Endothelial cell of umbilical vein (primary cell): ENCODE measurements around the gene S1PR4. TPM values are rescaled to one million over a fixed set of nuclear protein-coding genes. Genes with fewer than 3 reads are reported as not detected.
A peak's percentile ranks its signal among the peaks of the same experiment; 100 is the strongest.

ENCODE experiments used
- BruUV-seq: library from RNA; stranded (reverse); fragments of 400-500 nt; replicated peaks from 2 replicates; lab custom pipeline; 2021; lab: Mats Ljungman, UMichigan
- CTCF ChIA-PET: fragments of 300-600, 350-600 bp; sonication (Branson Sonifier 250); formaldehyde crosslinking; loops from one replicate; lab custom pipeline; 2021; ENCODE audit warnings: antibody characterized with exemption, inconsistent platforms; lab: Charles Lee
- POLR2A ChIA-PET: fragments of 300-600, 350-600 bp; sonication (Branson Sonifier 250); formaldehyde crosslinking; loops from one replicate; lab custom pipeline; 2021; ENCODE audit warnings: antibody characterized with exemption, inconsistent platforms; lab: Charles Lee
- DNase-seq: peaks from one replicate; pipeline ENCODE4 v3.0.0-alpha.2; 2011; ENCODE audit warnings: low read depth, low spot score
- FAIRE-seq: peaks from 2 replicates; lab custom pipeline; 2011; peaks lifted over from hg19 to GRCh38; lab: Jason Lieb, UNC
- H2AFZ ChIP-seq: 2 replicates; pipeline ENCODE4 v1.6.0; 2012; ENCODE audit warnings: low read depth, low read length, control low read depth, inconsistent platforms
- H3K27ac ChIP-seq: 2 replicates; pipeline ENCODE4 v1.5.1; 2011; ENCODE audit warnings: low read depth, mild to moderate bottlenecking, control low read depth, low read length, moderate library complexity; ENCODE audit not compliant: insufficient read depth
- H3K27me3 ChIP-seq, 2 experiments: 2 replicates each; pipeline versions ENCODE4 v1.6.0 to v1.6.1; 2011; ENCODE audit warnings: low read length in 2 of 2, mixed read lengths in 1 of 2; ENCODE audit not compliant: control insufficient read depth in 2 of 2, insufficient read depth in 2 of 2
- H3K36me3 ChIP-seq, 2 experiments: 2 replicates in 1 of 2; 3 replicates in 1 of 2; pipeline ENCODE4 v1.5.1; 2011; ENCODE audit warnings: low read length in 2 of 2, mild to moderate bottlenecking in 1 of 2, moderate library complexity in 1 of 2; ENCODE audit not compliant: control insufficient read depth in 2 of 2, insufficient read depth in 2 of 2; ENCODE audit errors: extremely low read depth in 1 of 2
- H3K4me1 ChIP-seq: 3 replicates; pipeline ENCODE4 v1.5.1; 2011; ENCODE audit warnings: mild to moderate bottlenecking, low read length; ENCODE audit not compliant: control insufficient read depth, insufficient read depth; ENCODE audit errors: extremely low read depth
- H3K4me2 ChIP-seq: 2 replicates; pipeline ENCODE4 v1.6.1; 2011; ENCODE audit warnings: low read length, control low read depth, mixed read lengths; ENCODE audit not compliant: insufficient read depth
- H3K4me3 ChIP-seq, 3 experiments: fragments of 200-600 bp in 1 of 3; sonication (generic), shearing (Covaris generic) in 1 of 3; replicated peaks in 1 of 3; 2 replicates each; pipeline ENCODE4 v1.5.1; 2011 to 2016; ENCODE audit warnings: control low read depth in 3 of 3, low read length in 3 of 3, mild to moderate bottlenecking in 2 of 3, inconsistent platforms in 1 of 3, low read depth in 1 of 3, moderate library complexity in 1 of 3; ENCODE audit not compliant: insufficient read depth in 1 of 3
- H3K79me2 ChIP-seq: 2 replicates; pipeline ENCODE4 v1.6.0; 2012; ENCODE audit warnings: low read length, inconsistent platforms; ENCODE audit not compliant: control insufficient read depth, insufficient read depth
- H3K9ac ChIP-seq: replicated peaks from 2 replicates; pipeline ENCODE3; 2011; ENCODE audit warnings: low read length, control low read depth; ENCODE audit not compliant: insufficient read depth; ENCODE audit errors: extremely low read depth
- H3K9me1 ChIP-seq: replicated peaks from 3 replicates; pipeline ENCODE4 v1.6.0; 2011; ENCODE audit warnings: mild to moderate bottlenecking, low read length; ENCODE audit not compliant: control insufficient read depth, insufficient read depth; ENCODE audit errors: extremely low read depth
- H3K9me3 ChIP-seq: replicated peaks from 2 replicates; pipeline ENCODE4 v1.5.1; 2012; ENCODE audit warnings: low read length, inconsistent platforms; ENCODE audit not compliant: control insufficient read depth, insufficient read depth
- H4K20me1 ChIP-seq: replicated peaks from 2 replicates; pipeline ENCODE3; 2011; ENCODE audit warnings: mild to moderate bottlenecking, low read length; ENCODE audit not compliant: control insufficient read depth, insufficient read depth; ENCODE audit errors: extremely low read depth
- CTCF ChIP-seq, 2 donors: IDR thresholded peaks; 1 replicate in 1 of 2; 2 replicates in 1 of 2; pipeline ENCODE4 v1.5.1; 2011; ENCODE audit warnings: low read length in 2 of 2, mild to moderate bottlenecking in 2 of 2, moderate library complexity in 2 of 2, control low read depth in 1 of 2, inconsistent platforms in 1 of 2, low read depth in 1 of 2; ENCODE audit not compliant: insufficient read depth in 1 of 2; ENCODE audit errors: extremely low read depth in 1 of 2
- EZH2 ChIP-seq: IDR thresholded peaks from 2 replicates; pipeline ENCODE4 v1.6.1; 2012; ENCODE audit warnings: borderline replicate concordance, low read depth, mild to moderate bottlenecking, moderate library complexity, low read length, inconsistent platforms; ENCODE audit not compliant: severe bottlenecking
- FOS ChIP-seq: IDR thresholded peaks from 2 replicates; pipeline ENCODE4 v1.6.1; 2011; ENCODE audit warnings: mild to moderate bottlenecking, low read length, moderate library complexity, borderline replicate concordance; ENCODE audit not compliant: insufficient read depth
- GATA2 ChIP-seq: IDR thresholded peaks from 2 replicates; pipeline ENCODE4 v1.7.0; 2011; ENCODE audit warnings: low read depth, mild to moderate bottlenecking, moderate library complexity, mixed read lengths, low read length; ENCODE audit not compliant: insufficient read length, insufficient read depth
- JUN ChIP-seq: IDR thresholded peaks from 2 replicates; pipeline ENCODE4 v1.6.1; 2011; ENCODE audit warnings: borderline replicate concordance, low read depth; ENCODE audit not compliant: insufficient read length, insufficient read depth
- MAX ChIP-seq: IDR thresholded peaks from 2 replicates; pipeline ENCODE4 v1.6.1; 2011; ENCODE audit not compliant: insufficient read depth, insufficient read length
- MYC ChIP-seq: IDR thresholded peaks from one replicate; pipeline ENCODE4 v1.6.1; 2011; ENCODE audit warnings: mild to moderate bottlenecking, low read depth, low read length
- POLR2A ChIP-seq: IDR thresholded peaks from 2 replicates; pipeline ENCODE4 v1.6.1; 2012; ENCODE audit warnings: low read depth, mild to moderate bottlenecking, control low read depth, low read length
- POLR2AphosphoS5 ChIP-seq: IDR thresholded peaks from 2 replicates; pipeline ENCODE4 v1.6.1; 2012; ENCODE audit warnings: low read depth, mild to moderate bottlenecking, control low read depth, low read length, moderate library complexity; ENCODE audit not compliant: insufficient read depth
- dilution Hi-C: fragments of 300-500 bp; cut with MboI; formaldehyde crosslinking; loops from one replicate; pipeline ENCODE4 v1.15.0; 2019; ENCODE audit warnings: low sequenced_read_pairs; ENCODE audit not compliant: extremely low pct_ligation_motif_present
- intact Hi-C: fragments of 100-400 bp; cut with micrococcal nuclease; formaldehyde crosslinking; loops from one replicate; pipeline ENCODE4 v1.10.0; 2022
- polyA plus RNA-seq, 4 experiments: library from polyadenylated mRNA; depleted of rRNA in 3 of 4; stranded (reverse) in 3 of 4; unstranded in 1 of 4; fragments of >200 nt; gene quantifications; 2 replicates each; pipeline versions ENCODE4 v1.2.1 to v1.2.3, GENCODE V29; 2011 to 2012; ENCODE audit warnings: missing spikeins in 1 of 4
- total RNA-seq: library from RNA; stranded (reverse); gene quantifications from 2 replicates; pipeline ENCODE4 v1.2.3, GENCODE V29; 2021

S1PR4 gene
- total and polyA plus RNA-seq, 2 donors (not counting 3 experiments of a cell fraction or from before 2014, with no cell fraction given): 1.7 to 2.5 TPM

- no TSS peak for BruUV-seq
- peak overlapping the region; percentile 27 for H2AFZ ChIP-seq
- dilution Hi-C loops: no loop called here
- no peaks in the 10 kb centered on the region for H3K9me3 ChIP-seq
- no peaks in the 10 kb centered on the region for H3K9me1 ChIP-seq
- H3K9ac ChIP-seq: no peak overlapping the region
- POLR2A ChIA-PET: no interaction called here
- intact Hi-C loops: no loop called here
- no peak overlapping the region for H3K4me3 ChIP-seq
- H3K79me2 ChIP-seq: no peaks in the 10 kb centered on the region
- H4K20me1 ChIP-seq: no peaks in the 10 kb centered on the region
- H3K27me3 ChIP-seq: no peaks in the 10 kb centered on the region
- FAIRE-seq (no peak), DNase-seq (no peak)
- H3K4me2 ChIP-seq: no peak overlapping the region
- H3K4me1 ChIP-seq: peaks cover 13% of the 10 kb centered on the region
- no peaks in the 10 kb centered on the region for H3K36me3 ChIP-seq
- CTCF ChIA-PET: interaction anchor here (3.1 kb wide), 1 partner anchor 7 kb away, joined by 27 read pairs; no protein-coding TSS in a partner anchor
- TF ChIP-seq EZH2 (no peak), MAX (no peak)
- no peak overlapping the region for H3K27ac ChIP-seq
Observed at GRCh38 chr19:3136684-3137055, 41.9 kb upstream of the S1PR4 start.

GRCh38 chr19:3137119-3137518, 41.5 kb upstream of the S1PR4 start:
- no TSS peak for BruUV-seq
- CTCF ChIA-PET: interaction anchor here (3.1 kb wide), 1 partner anchor 8 kb away, joined by 27 read pairs; no protein-coding TSS in a partner anchor
- dilution Hi-C loops (no loop called here), intact Hi-C loops (no loop called here)
- Histone ChIP-seq H3K27me3 (no peaks in the 10 kb centered on the region), H3K4me3 (no peak overlapping the region), H2AFZ (peak overlapping the region; percentile 27), H3K36me3 (no peaks in the 10 kb centered on the region), H3K79me2 (no peaks in the 10 kb centered on the region), H4K20me1 (no peaks in the 10 kb centered on the region), H3K4me1 (peaks cover 17% of the 10 kb centered on the region), H3K9ac (no peak overlapping the region), H3K27ac (no peak overlapping the region), H3K4me2 (no peak overlapping the region), H3K9me3 (no peaks in the 10 kb centered on the region), H3K9me1 (no peaks in the 10 kb centered on the region)
- POLR2A ChIA-PET: no interaction called here
- FAIRE-seq (no peak), DNase-seq (no peak)
- no peak for TF ChIP-seq FOS
- TF ChIP-seq CTCF (IDR thresholded peaks at IDR 0.05; ENCODE audit: extremely low read depth in 1 of 2, insufficient read depth in 1 of 2, low read depth in 1 of 2, low read length in 2 of 2): no peak
- TF ChIP-seq POLR2A: no peak
- no peak for TF ChIP-seq POLR2AphosphoS5
- TF ChIP-seq EZH2: no peak
- no peak for TF ChIP-seq JUN
- no peak for TF ChIP-seq MYC
- no peak for TF ChIP-seq GATA2
- TF ChIP-seq MAX: no peak
